GM18873 (cell line): ENCODE results near the gene LRFN5.

Source experiments
- ATAC-seq: cut with Tn5 transposase; IDR thresholded peaks from one replicate; pipeline ENCODE4 v1.9.1; 2021; ENCODE audit warnings: mild to moderate bottlenecking, moderate library complexity, moderate number of reproducible peaks; ENCODE audit not compliant: unreplicated experiment, low FRiP score

LRFN5 gene

GRCh38 chr14:41761204-41761603, 154.5 kb downstream of the LRFN5 start:
- ATAC-seq: no peak

- ATAC-seq: no peak
These were observed 160.1 kb downstream of the LRFN5 start for GRCh38 chr14:41766772-41767171.

GRCh38 chr14:41773536-41774279, 167.0 kb downstream of the LRFN5 start:
- no peak for ATAC-seq

GRCh38 chr14:41782511-41782910, 175.8 kb downstream of the LRFN5 start:
- ATAC-seq: no peak

- no peak for ATAC-seq
These were observed 176.7 kb downstream of the LRFN5 start for GRCh38 chr14:41783403-41783802.

- no peak for ATAC-seq
These were observed 179.0 kb downstream of the LRFN5 start for GRCh38 chr14:41785696-41786095.

GRCh38 chr14:41799817-41800216, 193.1 kb downstream of the LRFN5 start:
- no peak for ATAC-seq

- ATAC-seq: no peak
These were observed 199.0 kb downstream of the LRFN5 start for GRCh38 chr14:41805633-41806032.

GRCh38 chr14:41806366-41806975, 199.8 kb downstream of the LRFN5 start:
- ATAC-seq: no peak

GRCh38 chr14:41810362-41810761, 203.7 kb downstream of the LRFN5 start:
- no peak for ATAC-seq

GRCh38 chr14:41817626-41818025, 210.9 kb downstream of the LRFN5 start:
- no peak for ATAC-seq

GRCh38 chr14:41824441-41824840, 217.8 kb downstream of the LRFN5 start:
- no peak for ATAC-seq

GRCh38 chr14:41825622-41826021, 218.9 kb downstream of the LRFN5 start:
- no peak for ATAC-seq

GRCh38 chr14:41830714-41831406, 224.2 kb downstream of the LRFN5 start:
- no peak for ATAC-seq

GRCh38 chr14:41839661-41840060, 233.0 kb downstream of the LRFN5 start:
- ATAC-seq: no peak

- ATAC-seq: no peak
These were observed 252.7 kb downstream of the LRFN5 start for GRCh38 chr14:41859336-41859735.

- no peak for ATAC-seq
These were observed 253.9 kb downstream of the LRFN5 start for GRCh38 chr14:41860586-41860985.

GRCh38 chr14:41865894-41866293, 259.2 kb downstream of the LRFN5 start:
- no peak for ATAC-seq

- ATAC-seq: no peak
These were observed 261.7 kb downstream of the LRFN5 start for GRCh38 chr14:41868396-41868795.

GRCh38 chr14:41872931-41873685, 266.4 kb downstream of the LRFN5 start:
- ATAC-seq: no peak
